ENCODE measurements around the gene TUBA8. TPM values are rescaled to one million over a fixed set of nuclear protein-coding genes. Genes with fewer than 3 reads are reported as not detected.

Gene TUBA8
- polyA plus RNA-seq, 1 donor (not counting 4 experiments of a cell fraction or from before 2014, with no cell fraction given), result 0.35 TPM

DNA sequence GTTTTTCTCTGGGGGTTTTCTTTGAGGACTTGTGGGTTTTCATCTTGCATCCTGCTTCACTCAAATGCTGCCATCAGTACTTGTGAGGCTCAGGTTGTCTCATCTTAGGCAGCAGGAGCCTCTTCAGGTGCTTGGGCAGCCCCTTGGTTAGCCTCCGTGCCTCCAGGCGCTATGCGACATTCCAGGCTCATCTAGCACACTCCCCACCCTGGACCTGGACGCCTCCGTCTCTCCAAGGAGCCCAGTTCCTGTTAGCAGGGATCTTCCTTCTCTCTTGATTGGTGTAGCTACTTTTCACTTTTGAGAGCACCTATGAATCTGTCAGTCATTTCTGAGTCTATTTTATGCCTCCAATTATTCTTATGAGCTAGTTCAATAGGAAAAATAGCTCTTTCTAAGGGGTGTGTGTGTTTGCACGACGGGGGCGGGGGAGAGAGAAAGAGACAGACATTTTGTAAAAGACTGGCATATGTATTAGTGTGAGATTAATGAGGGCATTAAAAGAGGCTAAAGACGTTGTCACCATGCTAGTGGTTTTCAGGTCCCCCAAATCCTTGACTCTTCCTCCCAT is 7.8 kb downstream of the TUBA8 start:
- no peaks in the 10 kb centered on the region for H3K9me3 ChIP-seq (ENCODE audit: control insufficient read depth, low read depth, low read length)
- H3K9me1 ChIP-seq (ENCODE audit: control insufficient read depth, extremely low read depth, insufficient read depth, low read length), result no peaks in the 10 kb centered on the region
- H3K4me2 ChIP-seq (ENCODE audit: control insufficient read depth, extremely low read depth, insufficient read depth, low read depth, low read length), result no peak overlapping the region
- FAIRE-seq (no peak), DNase-seq (ENCODE audit: low read depth, low spot score) (no peak)
- no peak for TF ChIP-seq EZH2 (IDR thresholded peaks at IDR 0.05; ENCODE audit: low read length)
- TF ChIP-seq, protein P1, sequence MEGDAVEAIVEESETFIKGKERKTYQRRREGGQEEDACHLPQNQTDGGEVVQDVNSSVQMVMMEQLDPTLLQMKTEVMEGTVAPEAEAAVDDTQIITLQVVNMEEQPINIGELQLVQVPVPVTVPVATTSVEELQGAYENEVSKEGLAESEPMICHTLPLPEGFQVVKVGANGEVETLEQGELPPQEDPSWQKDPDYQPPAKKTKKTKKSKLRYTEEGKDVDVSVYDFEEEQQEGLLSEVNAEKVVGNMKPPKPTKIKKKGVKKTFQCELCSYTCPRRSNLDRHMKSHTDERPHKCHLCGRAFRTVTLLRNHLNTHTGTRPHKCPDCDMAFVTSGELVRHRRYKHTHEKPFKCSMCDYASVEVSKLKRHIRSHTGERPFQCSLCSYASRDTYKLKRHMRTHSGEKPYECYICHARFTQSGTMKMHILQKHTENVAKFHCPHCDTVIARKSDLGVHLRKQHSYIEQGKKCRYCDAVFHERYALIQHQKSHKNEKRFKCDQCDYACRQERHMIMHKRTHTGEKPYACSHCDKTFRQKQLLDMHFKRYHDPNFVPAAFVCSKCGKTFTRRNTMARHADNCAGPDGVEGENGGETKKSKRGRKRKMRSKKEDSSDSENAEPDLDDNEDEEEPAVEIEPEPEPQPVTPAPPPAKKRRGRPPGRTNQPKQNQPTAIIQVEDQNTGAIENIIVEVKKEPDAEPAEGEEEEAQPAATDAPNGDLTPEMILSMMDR (optimal IDR thresholded peaks at IDR 0.05 in 1 of 3, IDR thresholded peaks at IDR 0.05 in 1 of 3, conservative IDR thresholded peaks at IDR 0.05 in 1 of 3; ENCODE audit: extremely low read depth in 1 of 3, insufficient read depth in 2 of 3, low read length in 3 of 3), result no peak
- H3K27ac ChIP-seq (ENCODE audit: control insufficient read depth, insufficient read depth, low read length), result no peak overlapping the region
- H3K27me3 ChIP-seq (ENCODE audit: control insufficient read depth, extremely low read depth, insufficient read depth, low read length), result no peaks in the 10 kb centered on the region
- H2AFZ ChIP-seq (ENCODE audit: control insufficient read depth, low read length), result no peak overlapping the region
- H3K9ac ChIP-seq (ENCODE audit: control insufficient read depth, extremely low read depth, insufficient read depth, low read length), result no peak overlapping the region
- no peak overlapping the region for H3K4me3 ChIP-seq (ENCODE audit: control insufficient read depth in 2 of 3, extremely low read depth in 1 of 3, insufficient read depth in 2 of 3, low read depth in 1 of 3, low read length in 3 of 3)
- dilution Hi-C loops (cut with MboI; ENCODE audit: extremely low pct_ligation_motif_present, low sequenced_read_pairs), result no loop called here
- H4K20me1 ChIP-seq (ENCODE audit: control insufficient read depth, extremely low read depth, insufficient read depth, low read length), result peaks cover 3% of the 10 kb centered on the region
- H3K79me2 ChIP-seq (ENCODE audit: control insufficient read depth, insufficient read depth, low read length), result no peaks in the 10 kb centered on the region
- no peaks in the 10 kb centered on the region for H3K36me3 ChIP-seq (ENCODE audit: control insufficient read depth in 2 of 2, extremely low read depth in 1 of 2, insufficient read depth in 2 of 2, low read length in 2 of 2)
- H3K4me1 ChIP-seq (ENCODE audit: control insufficient read depth, extremely low read depth, insufficient read depth, low read length), result no peaks in the 10 kb centered on the region

DNA sequence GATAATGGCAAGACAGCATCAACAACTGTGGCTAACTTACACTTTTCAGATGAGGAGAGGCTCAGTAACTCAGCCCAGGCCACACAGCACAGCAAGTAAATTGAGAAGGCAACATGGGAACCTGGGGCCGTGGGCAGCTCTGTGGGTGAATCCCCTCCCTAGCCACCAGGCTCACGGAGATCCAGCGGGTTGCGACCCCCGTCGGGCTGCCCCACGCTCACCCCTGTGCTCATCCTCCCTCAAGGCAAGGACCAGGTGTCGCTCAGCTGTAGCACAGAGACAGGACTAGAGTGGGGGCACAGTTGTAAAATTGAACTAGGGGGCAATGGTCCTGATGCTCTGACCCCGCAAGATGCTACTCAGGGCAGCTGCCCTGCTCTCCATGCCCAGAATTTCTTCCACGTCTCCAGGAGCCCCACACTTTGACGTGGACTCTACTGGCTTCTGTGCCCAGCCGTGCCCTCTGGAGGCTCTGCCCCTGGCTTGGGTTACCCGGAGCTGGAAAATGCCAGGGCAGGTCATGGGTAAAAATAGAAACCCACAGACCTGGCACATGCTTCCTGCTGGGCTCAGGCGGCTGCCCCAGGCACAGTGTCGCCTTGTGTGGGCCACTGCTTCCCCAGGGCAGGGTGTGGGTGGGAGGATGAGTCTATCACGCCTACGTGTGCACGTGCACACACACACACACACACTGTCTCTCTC is 9.0 kb downstream of the TUBA8 start:
- Histone ChIP-seq H3K9ac (ENCODE audit: control insufficient read depth, extremely low read depth, insufficient read depth, low read length) (no peak overlapping the region), H3K9me1 (ENCODE audit: control insufficient read depth, extremely low read depth, insufficient read depth, low read length) (no peaks in the 10 kb centered on the region), H3K4me1 (ENCODE audit: control insufficient read depth, extremely low read depth, insufficient read depth, low read length) (no peaks in the 10 kb centered on the region), H3K27me3 (ENCODE audit: control insufficient read depth, extremely low read depth, insufficient read depth, low read length) (no peaks in the 10 kb centered on the region), H3K27ac (ENCODE audit: control insufficient read depth, insufficient read depth, low read length) (no peak overlapping the region), H3K9me3 (ENCODE audit: control insufficient read depth, low read depth, low read length) (no peaks in the 10 kb centered on the region), H4K20me1 (ENCODE audit: control insufficient read depth, extremely low read depth, insufficient read depth, low read length) (peaks cover 3% of the 10 kb centered on the region), H3K79me2 (ENCODE audit: control insufficient read depth, insufficient read depth, low read length) (no peaks in the 10 kb centered on the region), H2AFZ (ENCODE audit: control insufficient read depth, low read length) (no peak overlapping the region), H3K36me3 (ENCODE audit: control insufficient read depth in 2 of 2, extremely low read depth in 1 of 2, insufficient read depth in 2 of 2, low read length in 2 of 2) (no peaks in the 10 kb centered on the region), H3K4me2 (ENCODE audit: control insufficient read depth, extremely low read depth, insufficient read depth, low read depth, low read length) (no peak overlapping the region), H3K4me3 (ENCODE audit: control insufficient read depth in 2 of 3, extremely low read depth in 1 of 3, insufficient read depth in 2 of 3, low read depth in 1 of 3, low read length in 3 of 3) (no peak overlapping the region)
- TF ChIP-seq EZH2 (IDR thresholded peaks at IDR 0.05; ENCODE audit: low read length), result no peak
- TF ChIP-seq, protein P1 (optimal IDR thresholded peaks at IDR 0.05 in 1 of 3, IDR thresholded peaks at IDR 0.05 in 1 of 3, conservative IDR thresholded peaks at IDR 0.05 in 1 of 3; ENCODE audit: extremely low read depth in 1 of 3, insufficient read depth in 2 of 3, low read length in 3 of 3), result no peak
- dilution Hi-C loops (cut with MboI; ENCODE audit: extremely low pct_ligation_motif_present, low sequenced_read_pairs), result no loop called here
- FAIRE-seq (no peak), DNase-seq (ENCODE audit: low read depth, low spot score) (no peak)
